A549 (cell line): Measurements from ENCODE around the gene SF3A2. TPM values are rescaled to one million over a fixed set of nuclear protein-coding genes. Genes with fewer than 3 reads are reported as not detected.
A peak's percentile ranks its signal among the peaks of the same experiment; 100 is the strongest.

ENCODE experiments used
- ATAC-seq, 2 experiments: fragments of 200-7000 bp in 1 of 2; fragments of >200 bp in 1 of 2; cut with Nextera tagmentation in 1 of 2; cut with Tn5 transposase in 1 of 2; 3 replicates each; pipeline versions ENCODE4 v1.8.0 to v1.9.1; 2018 to 2020; ENCODE audit warnings: mild to moderate bottlenecking in 1 of 2, moderate library complexity in 1 of 2
- CTCF ChIA-PET: fragments of 300-600 bp; sonication (Branson Sonifier 250); formaldehyde crosslinking; extraction: SDS; loops from one replicate; lab custom pipeline; 2021; ENCODE audit warnings: antibody characterized with exemption, inconsistent platforms; lab: Yijun Ruan, JAX
- POLR2A ChIA-PET: fragments of 350-600 bp; formaldehyde crosslinking; extraction: SDS; loops from one replicate; lab custom pipeline; 2021; ENCODE audit warnings: antibody characterized with exemption, inconsistent platforms; lab: Yijun Ruan, JAX
- DNase-seq, 2 experiments: peaks; one replicate each; pipeline versions ENCODE4 v3.0.0 to v3.0.0-alpha.2; 2011 to 2016; ENCODE audit warnings: low read depth in 1 of 2, low spot score in 1 of 2
- FAIRE-seq: peaks from 2 replicates; lab custom pipeline; 2011; peaks lifted over from hg19 to GRCh38; lab: Jason Lieb, UNC
- H3K27ac ChIP-seq, 2 experiments: fragments of >200 bp; sonication (Bioruptor Twin); formaldehyde crosslinking; 3 replicates each; pipeline ENCODE4 v1.5.1; 2016 to 2017
- H3K4me1 ChIP-seq: fragments of >200 bp; sonication (Bioruptor Twin); formaldehyde crosslinking; 3 replicates; pipeline ENCODE4 v1.6.1; 2016
- H3K4me2 ChIP-seq: fragments of >200 bp; sonication (Bioruptor Twin); formaldehyde crosslinking; 3 replicates; pipeline ENCODE4 v1.6.1; 2016
- H3K4me3 ChIP-seq: fragments of >200 bp; sonication (Bioruptor Twin); formaldehyde crosslinking; 3 replicates; pipeline ENCODE4 v1.5.1; 2016
- H3K9me3 ChIP-seq: fragments of >200 bp; sonication (Bioruptor Twin); formaldehyde crosslinking; 3 replicates; pipeline ENCODE4 v1.6.1; 2016
- CHD4 ChIP-seq: fragments of 200-600 bp; sonication (generic); IDR thresholded peaks from 2 replicates; pipeline ENCODE4 v1.6.1; 2016; ENCODE audit warnings: antibody characterized with exemption, mild to moderate bottlenecking, borderline replicate concordance
- CTCF ChIP-seq: fragments of >200 bp; sonication (Bioruptor Twin); formaldehyde crosslinking; IDR thresholded peaks from 3 replicates; pipeline ENCODE4 v1.5.1; 2016
- EHMT2 ChIP-seq: fragments of 200-600 bp; sonication (generic); IDR thresholded peaks from 2 replicates; pipeline ENCODE4 v1.6.1; 2016; ENCODE audit warnings: antibody characterized with exemption, low read depth, mild to moderate bottlenecking, moderate library complexity
- ESRRA ChIP-seq: fragments of 150-350 bp; IDR thresholded peaks from 2 replicates; pipeline ENCODE4 v1.6.1; 2014; ENCODE audit warnings: mild to moderate bottlenecking, low read length, borderline replicate concordance
- FOSB ChIP-seq: fragments of 250-450 bp; sonication (Bioruptor Pico); IDR thresholded peaks from 2 replicates; pipeline ENCODE4 v1.5.0; 2020; ENCODE audit warnings: mild to moderate bottlenecking, moderate library complexity
- FOXS1 ChIP-seq: fragments of 250-450 bp; sonication (Bioruptor Pico); IDR thresholded peaks from 2 replicates; pipeline ENCODE4 v1.5.0; 2020; ENCODE audit warnings: mild to moderate bottlenecking, moderate library complexity
- HES2 ChIP-seq: fragments of >200 bp; sonication (Bioruptor Twin); formaldehyde crosslinking; IDR thresholded peaks from 2 replicates; pipeline ENCODE4 v1.6.1; 2016
- HOXA7 ChIP-seq: fragments of 250-450 bp; sonication (Bioruptor Pico); IDR thresholded peaks from 2 replicates; pipeline ENCODE4 v1.5.0; 2020; ENCODE audit warnings: mild to moderate bottlenecking, moderate library complexity
- JUN ChIP-seq, 2 experiments: fragments of >200 bp; sonication (Bioruptor Twin); formaldehyde crosslinking; IDR thresholded peaks; 2 replicates in 1 of 2; 3 replicates in 1 of 2; pipeline ENCODE4 v1.6.1; 2016 to 2017
- KDM5A ChIP-seq: fragments of 200-600 bp; sonication (generic); IDR thresholded peaks from 2 replicates; pipeline ENCODE4 v1.6.1; 2016; ENCODE audit warnings: antibody characterized with exemption, mild to moderate bottlenecking
- MAZ ChIP-seq: fragments of 150-350 bp; IDR thresholded peaks from 2 replicates; pipeline ENCODE4 v1.6.1; 2014; ENCODE audit warnings: antibody characterized with exemption, low read depth, low read length, borderline replicate concordance
- MYC ChIP-seq: IDR thresholded peaks from 2 replicates; pipeline ENCODE4 v1.6.1; 2012; ENCODE audit warnings: mild to moderate bottlenecking, inconsistent platforms, low read length, improper control_type of control experiment, borderline replicate concordance
- NPAS2 ChIP-seq: fragments of 250-450 bp; sonication (Bioruptor Pico); IDR thresholded peaks from 2 replicates; pipeline ENCODE4 v1.8.0; 2022; ENCODE audit warnings: mild to moderate bottlenecking, moderate library complexity, borderline replicate concordance
- NR3C1 ChIP-seq: fragments of >200 bp; sonication (Bioruptor Twin); formaldehyde crosslinking; IDR thresholded peaks from 3 replicates; pipeline ENCODE4 v1.6.1; 2017
- RAD21 ChIP-seq, 2 experiments: fragments of >200 bp in 1 of 2; sonication (Bioruptor Twin) in 1 of 2; formaldehyde crosslinking in 1 of 2; IDR thresholded peaks in 1 of 2; conservative IDR thresholded peaks in 1 of 2; 2 replicates in 1 of 2; 3 replicates in 1 of 2; pipeline ENCODE4 v1.6.1; 2012 to 2018; ENCODE audit warnings: inconsistent platforms in 1 of 2
- RARB ChIP-seq: fragments of 250-450 bp; sonication (Bioruptor Pico); IDR thresholded peaks from 2 replicates; pipeline ENCODE4 v1.8.0; 2021; ENCODE audit warnings: mild to moderate bottlenecking, moderate library complexity
- TP53 ChIP-seq: fragments of 250-450 bp; sonication (Bioruptor Pico); IDR thresholded peaks from 2 replicates; pipeline ENCODE4 v1.5.0; 2021; ENCODE audit warnings: mild to moderate bottlenecking, moderate library complexity
- ZFP36 ChIP-seq: fragments of 450-650 bp; IDR thresholded peaks from 2 replicates; pipeline ENCODE4 v1.6.1; 2014; ENCODE audit warnings: borderline replicate concordance; ENCODE audit not compliant: partially characterized antibody
- WGBS: methylation state at CpG from one replicate; pipeline ENCODE4 v1.1.6; 2017; ENCODE audit errors: missing lambda C conversion rate; 5-methylcytosine and 5-hydroxymethylcytosine counted together
- polyA plus RNA-seq, 4 experiments: library from polyadenylated mRNA; depleted of rRNA in 3 of 4; stranded (reverse); fragments of >200 nt; fragmentation: RNase III in 1 of 4; extraction: RNeasy Plus Mini Kit Qiagen cat#74134 plus additional on column Dnase treatment in 1 of 4; gene quantifications; 2 replicates in 3 of 4; 3 replicates in 1 of 4; pipeline ENCODE4 v1.2.3, GENCODE V29; 2011 to 2017

Gene SF3A2
- polyA plus RNA-seq, 2 of the 4 experiments (the other 2 are of a cell fraction), result 11.9 to 68.2 TPM

- WGBS, result 80% methylated on average over 8 of the region's 8 CpGs
- no peak overlapping the region for H3K4me3 ChIP-seq
- ATAC-seq, result no peak
- no peak overlapping the region for H3K27ac ChIP-seq
- TF ChIP-seq FOSB (CRISPR knock-in tag), result no peak
- no peak for TF ChIP-seq MAZ
- TF ChIP-seq HES2, result no peak
- TF ChIP-seq ZFP36, result peak; percentile 81
- TF ChIP-seq, all 56 proteins: peak for 1
- POLR2A ChIA-PET, result no interaction called here
- FAIRE-seq (no peak), DNase-seq (no peak)
- CTCF ChIA-PET, result interaction anchor here (1.5 kb wide), 1 partner anchor 19 kb away, joined by 4 read pairs; no protein-coding TSS in a partner anchor
- Histone ChIP-seq H3K4me2 (no peak overlapping the region), H3K9me3 (no peaks in the 10 kb centered on the region), H3K4me1 (peaks cover 64% of the 10 kb centered on the region)
Measured at GRCh38 chr19:2242816-2243215, 6.2 kb downstream of the SF3A2 start.

GRCh38 chr19:2243274-2244124 lies 6.9 kb downstream of the SF3A2 start:
- CTCF ChIA-PET, result interaction anchor here (1.5 kb wide), 1 partner anchor 19 kb away, joined by 4 read pairs; no protein-coding TSS in a partner anchor
- Histone ChIP-seq H3K4me2 (no peak overlapping the region), H3K27ac (peak overlapping the region in 1 of 2 experiments; percentile 7; a peak in 1 of 6 replicates), H3K9me3 (no peaks in the 10 kb centered on the region), H3K4me3 (no peak overlapping the region), H3K4me1 (peaks cover 57% of the 10 kb centered on the region)
- POLR2A ChIA-PET, result interaction anchor here (0.5 kb wide), 1 partner anchor 82 kb away, joined by 6 read pairs; no protein-coding TSS in a partner anchor
- DNase-seq, result no peak
- WGBS, result 69% methylated on average over 20 of the region's 32 CpGs
- no peak for FAIRE-seq
- no peak for TF ChIP-seq FOXS1 (CRISPR knock-in tag)
- TF ChIP-seq NPAS2 (CRISPR knock-in tag), result no peak
- no peak for TF ChIP-seq EHMT2
- no peak for TF ChIP-seq TP53 (CRISPR knock-in tag)
- TF ChIP-seq ZFP36, result no peak
- TF ChIP-seq CHD4, result no peak
- TF ChIP-seq ESRRA, result no peak
- TF ChIP-seq KDM5A, result no peak
- TF ChIP-seq RAD21 (conservative IDR thresholded peaks at IDR 0.05 in 1 of 2, IDR thresholded peaks at IDR 0.05 in 1 of 2), result no peak
- ATAC-seq, result peak in 1 of 2 experiments; percentile 6; a peak in 2 of 6 replicates

- ATAC-seq, result no peak
- no peak for TF ChIP-seq JUN (IDR thresholded peaks at IDR 0.05)
- TF ChIP-seq MYC, result no peak
- FAIRE-seq, result no peak
- no peak for DNase-seq
- WGBS, result 70% methylated on average over 2 of the region's 12 CpGs
- no peaks in the 10 kb centered on the region for H3K9me3 ChIP-seq
- peak overlapping the region in 1 of 2 experiments; percentile 7; a peak in 1 of 6 replicates for H3K27ac ChIP-seq
- peaks cover 52% of the 10 kb centered on the region for H3K4me1 ChIP-seq
- H3K4me2 ChIP-seq, result no peak overlapping the region
- POLR2A ChIA-PET, result no interaction called here
- no peak overlapping the region for H3K4me3 ChIP-seq
- CTCF ChIA-PET, result interaction anchor here (0.6 to 1.5 kb wide), 2 partner anchors 18 to 665 kb away, joined by 3 to 4 read pairs; no protein-coding TSS in a partner anchor
Measured at GRCh38 chr19:2244125-2244411, 7.4 kb downstream of the SF3A2 start.

- no peaks in the 10 kb centered on the region for H3K9me3 ChIP-seq
- ATAC-seq (no peak), FAIRE-seq (no peak), DNase-seq (no peak)
- WGBS, result 96% methylated on average over 18 of the region's 21 CpGs
- CTCF ChIA-PET, result interaction anchor here (0.6 kb wide), 1 partner anchor 665 kb away, joined by 3 read pairs; no protein-coding TSS in a partner anchor
- H3K4me1 ChIP-seq, result peaks cover 47% of the 10 kb centered on the region
- no peak overlapping the region for H3K4me2 ChIP-seq
- TF ChIP-seq NR3C1, result no peak
- TF ChIP-seq RARB (CRISPR knock-in tag), result no peak
- TF ChIP-seq CTCF, result no peak
- TF ChIP-seq HOXA7, result no peak
- POLR2A ChIA-PET, result no interaction called here
- no peak overlapping the region for H3K27ac ChIP-seq
- no peak overlapping the region for H3K4me3 ChIP-seq
Measured at GRCh38 chr19:2244486-2244885, 7.9 kb downstream of the SF3A2 start.
